CD14-positive monocyte (primary cell): Measurements from ENCODE around the gene SFXN4. TPM values are rescaled to one million over a fixed set of nuclear protein-coding genes. Genes with fewer than 3 reads are reported as not detected.

Experiments
- DNase-seq, 3 donors: peaks; one replicate each; pipeline ENCODE4 v3.0.0-alpha.2; 2011 to 2022
- H2AFZ ChIP-seq: 2 replicates; pipeline ENCODE4 v1.6.0; 2012; ENCODE audit warnings: mild to moderate bottlenecking, low read depth, low read length, inconsistent platforms; ENCODE audit not compliant: insufficient read depth, poor library complexity, severe bottlenecking
- H3K27ac ChIP-seq, 2 donors: 1 replicate in 1 of 2; 2 replicates in 1 of 2; pipeline ENCODE4 v1.5.1; 2012 to 2013; ENCODE audit warnings: low read length in 2 of 2, control low read depth in 1 of 2, inconsistent platforms in 1 of 2, low read depth in 1 of 2, mild to moderate bottlenecking in 1 of 2
- H3K27me3 ChIP-seq, 2 donors: one replicate each; pipeline versions ENCODE4 v1.6.0 to v1.6.1; 2011 to 2013; ENCODE audit warnings: low read length in 2 of 2; ENCODE audit not compliant: control insufficient read depth in 2 of 2, insufficient read depth in 2 of 2
- H3K36me3 ChIP-seq, 2 donors: replicated peaks in 1 of 2; 1 replicate in 1 of 2; 2 replicates in 1 of 2; pipeline versions ENCODE4 v1.5.1 to v1.6.1; 2012 to 2013; ENCODE audit warnings: low read length in 2 of 2, control low read depth in 1 of 2, inconsistent platforms in 1 of 2, mild to moderate bottlenecking in 1 of 2; ENCODE audit not compliant: insufficient read depth in 2 of 2, control insufficient read depth in 1 of 2
- H3K4me1 ChIP-seq, 2 donors: 1 replicate in 1 of 2; 2 replicates in 1 of 2; pipeline versions ENCODE4 v1.5.1 to v1.6.1; 2012 to 2013; ENCODE audit warnings: low read length in 2 of 2, control low read depth in 1 of 2, inconsistent platforms in 1 of 2, mild to moderate bottlenecking in 1 of 2, moderate library complexity in 1 of 2; ENCODE audit not compliant: insufficient read depth in 2 of 2, control insufficient read depth in 1 of 2
- H3K4me2 ChIP-seq: replicated peaks from 2 replicates; pipeline ENCODE3; 2012; ENCODE audit warnings: low read length, moderate library complexity, mild to moderate bottlenecking; ENCODE audit not compliant: poor library complexity, severe bottlenecking; ENCODE audit errors: extremely low read depth
- H3K4me3 ChIP-seq, 3 experiments: fragments of 200-600 bp in 1 of 3; sonication (generic) in 1 of 3; replicated peaks in 1 of 3; 1 replicate in 2 of 3; 2 replicates in 1 of 3; pipeline ENCODE4 v1.5.1; 2011 to 2013; ENCODE audit warnings: low read length in 3 of 3, mild to moderate bottlenecking in 3 of 3, control low read depth in 2 of 3, low read depth in 2 of 3, inconsistent platforms in 1 of 3, moderate library complexity in 1 of 3
- H3K79me2 ChIP-seq: 2 replicates; pipeline ENCODE4 v1.6.0; 2012; ENCODE audit warnings: mild to moderate bottlenecking, control low read depth, inconsistent platforms, low read length, moderate library complexity; ENCODE audit not compliant: insufficient read depth
- H3K9ac ChIP-seq: 2 replicates; pipeline ENCODE4 v1.6.0; 2017; ENCODE audit warnings: low read length, mild to moderate bottlenecking; ENCODE audit not compliant: insufficient read depth, poor library complexity, severe bottlenecking
- H3K9me3 ChIP-seq, 2 donors: replicated peaks in 1 of 2; 1 replicate in 1 of 2; 2 replicates in 1 of 2; pipeline versions ENCODE4 v1.5.1 to v1.6.1; 2012 to 2013; ENCODE audit warnings: low read length in 2 of 2, control low read depth in 1 of 2; ENCODE audit not compliant: control insufficient read depth in 1 of 2, insufficient read depth in 1 of 2
- H4K20me1 ChIP-seq: 2 replicates; pipeline ENCODE4 v1.6.0; 2012; ENCODE audit warnings: mild to moderate bottlenecking, low read length, control low read depth, moderate library complexity; ENCODE audit not compliant: insufficient read depth
- H3K27ac Mint-ChIP-seq, 7 donors: one replicate each; pipeline ENCODE4 v1.8.0; 2020; ENCODE audit warnings: mild to moderate bottlenecking in 7 of 7, mixed read lengths in 7 of 7, moderate library complexity in 6 of 7, inconsistent platforms in 2 of 7
- H3K27me3 Mint-ChIP-seq, 3 donors: one replicate each; pipeline ENCODE4 v1.8.0; 2021 to 2022; ENCODE audit warnings: low read depth in 3 of 3, mild to moderate bottlenecking in 3 of 3, mixed read lengths in 3 of 3, moderate library complexity in 3 of 3, inconsistent platforms in 1 of 3
- H3K36me3 Mint-ChIP-seq, 2 donors: one replicate each; pipeline ENCODE4 v1.8.0; 2020; ENCODE audit warnings: mixed read lengths in 2 of 2, inconsistent platforms in 1 of 2, mild to moderate bottlenecking in 1 of 2
- H3K4me1 Mint-ChIP-seq: one replicate; pipeline ENCODE4 v1.8.0; 2020; ENCODE audit warnings: mild to moderate bottlenecking, mixed read lengths
- H3K4me3 Mint-ChIP-seq, 2 donors: one replicate each; pipeline ENCODE4 v1.8.0; 2020; ENCODE audit warnings: mild to moderate bottlenecking in 2 of 2, mixed read lengths in 2 of 2, moderate library complexity in 1 of 2
- H3K9me3 Mint-ChIP-seq, 7 donors: one replicate each; pipeline ENCODE4 v1.8.0; 2020 to 2022; ENCODE audit warnings: mixed read lengths in 7 of 7, mild to moderate bottlenecking in 6 of 7, moderate library complexity in 6 of 7, inconsistent platforms in 2 of 7
- WGBS: methylation state at CpG from one replicate; pipeline ENCODE4 v1.1.5; 2013; ENCODE audit warnings: missing lambda C conversion rate; ENCODE audit not compliant: insufficient coverage; 5-methylcytosine and 5-hydroxymethylcytosine counted together
- intact Hi-C, 2 donors: fragments of 100-400 bp; cut with micrococcal nuclease; formaldehyde crosslinking; loops; one replicate each; pipeline versions ENCODE4 v1.15.0 to v1.15.1; 2023
- polyA plus RNA-seq, 3 donors: library from polyadenylated mRNA; depleted of rRNA in 1 of 3; unstranded in 2 of 3; stranded (reverse) in 1 of 3; fragments of 300-500 nt in 2 of 3; fragments of >200 nt in 1 of 3; fragmentation: Illumina TruSeq in 2 of 3; gene quantifications; 1 replicate in 2 of 3; 2 replicates in 1 of 3; pipeline ENCODE4 v1.2.3, GENCODE V29; 2012 to 2021
- TF ChIP-seq, protein P1 (sequence below): fragments of 200-600 bp; IDR thresholded peaks from one replicate; pipeline ENCODE4 v1.8.0; 2022; ENCODE audit warnings: antibody characterized with exemption, mild to moderate bottlenecking

Gene SFXN4
- polyA plus RNA-seq, 3 donors = 8.3 to 20.4 (median 18.3) TPM

DNA sequence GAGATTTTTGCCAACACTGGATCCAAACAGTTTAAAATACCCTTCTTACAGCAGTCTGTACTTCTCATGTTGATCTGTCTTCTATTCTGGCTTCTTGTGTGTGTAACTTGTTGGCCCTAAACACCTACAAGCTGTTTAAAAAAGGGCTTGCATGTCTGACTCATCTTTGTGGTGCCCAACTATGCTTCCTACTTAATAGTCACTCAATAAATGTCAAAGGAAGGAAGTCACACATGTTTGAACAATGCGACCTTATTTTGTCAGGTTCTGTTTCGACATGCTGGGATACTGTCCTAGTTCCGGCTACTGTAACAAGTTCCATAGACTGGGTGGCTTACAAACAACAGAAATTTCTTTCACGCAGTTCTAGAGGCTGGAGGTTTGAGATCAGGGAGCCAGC is 32.4 kb upstream of the SFXN4 start:
- Mint-ChIP-seq H3K36me3 (no peaks in the 10 kb centered on the region), H3K9me3 (no peaks in the 10 kb centered on the region), H3K27me3 (peaks cover 3 to 5% (median 3%) of the 10 kb centered on the region in 3 donors), H3K27ac (peak overlapping the region in 4 of 7 donors; percentile 39 to 79 (median 58)), H3K4me1 (peaks cover 21% of the 10 kb centered on the region), H3K4me3 (no peak overlapping the region)
- Histone ChIP-seq H2AFZ (peak overlapping the region; percentile 19), H3K9me3 (no peaks in the 10 kb centered on the region), H3K4me2 (no peak overlapping the region), H3K9ac (no peak overlapping the region), H3K36me3 (no peaks in the 10 kb centered on the region), H4K20me1 (no peaks in the 10 kb centered on the region), H3K4me1 (peaks cover 8 to 12% of the 10 kb centered on the region in 2 donors), H3K27ac (peak overlapping the region in 1 of 2 donors; percentile 10), H3K4me3 (no peak overlapping the region), H3K27me3 (no peaks in the 10 kb centered on the region), H3K79me2 (no peaks in the 10 kb centered on the region)
- DNase-seq = peak in 2 of 3 donors; percentile 29 to 39
- intact Hi-C loops = loop anchor here (5.0 to 10.0 kb wide), 2 partner anchors 247 to 249 kb away; no protein-coding TSS in a partner anchor
- TF ChIP-seq, protein P1, sequence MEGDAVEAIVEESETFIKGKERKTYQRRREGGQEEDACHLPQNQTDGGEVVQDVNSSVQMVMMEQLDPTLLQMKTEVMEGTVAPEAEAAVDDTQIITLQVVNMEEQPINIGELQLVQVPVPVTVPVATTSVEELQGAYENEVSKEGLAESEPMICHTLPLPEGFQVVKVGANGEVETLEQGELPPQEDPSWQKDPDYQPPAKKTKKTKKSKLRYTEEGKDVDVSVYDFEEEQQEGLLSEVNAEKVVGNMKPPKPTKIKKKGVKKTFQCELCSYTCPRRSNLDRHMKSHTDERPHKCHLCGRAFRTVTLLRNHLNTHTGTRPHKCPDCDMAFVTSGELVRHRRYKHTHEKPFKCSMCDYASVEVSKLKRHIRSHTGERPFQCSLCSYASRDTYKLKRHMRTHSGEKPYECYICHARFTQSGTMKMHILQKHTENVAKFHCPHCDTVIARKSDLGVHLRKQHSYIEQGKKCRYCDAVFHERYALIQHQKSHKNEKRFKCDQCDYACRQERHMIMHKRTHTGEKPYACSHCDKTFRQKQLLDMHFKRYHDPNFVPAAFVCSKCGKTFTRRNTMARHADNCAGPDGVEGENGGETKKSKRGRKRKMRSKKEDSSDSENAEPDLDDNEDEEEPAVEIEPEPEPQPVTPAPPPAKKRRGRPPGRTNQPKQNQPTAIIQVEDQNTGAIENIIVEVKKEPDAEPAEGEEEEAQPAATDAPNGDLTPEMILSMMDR = no peak
- WGBS = 47% methylated on average over 3 of the region's 4 CpGs

DNA sequence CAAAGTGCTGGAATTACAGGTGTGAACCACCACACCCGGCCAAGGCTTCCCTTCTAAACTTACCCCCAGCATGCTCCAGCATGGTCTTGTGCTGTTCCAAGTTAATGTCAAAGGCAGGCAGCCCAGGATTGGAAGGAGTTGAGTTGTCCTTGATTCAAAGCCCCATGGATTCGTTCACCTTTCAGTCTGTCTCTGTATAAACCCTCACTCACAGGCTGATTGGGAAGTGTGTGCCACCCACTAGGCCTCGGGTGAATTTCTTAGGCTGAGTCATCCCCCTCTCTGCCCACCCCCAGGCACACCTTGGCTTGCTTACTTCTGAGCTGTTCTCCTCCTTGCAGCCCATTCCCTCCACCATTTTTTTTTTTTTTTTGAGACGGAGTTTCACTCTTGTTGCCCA is 26.4 kb upstream of the SFXN4 start:
- no peaks in the 10 kb centered on the region for H3K79me2 ChIP-seq
- H3K4me1 ChIP-seq = peaks cover 11 to 25% of the 10 kb centered on the region in 2 donors
- Mint-ChIP-seq H3K36me3 (no peaks in the 10 kb centered on the region), H3K9me3 (no peaks in the 10 kb centered on the region), H3K4me3 (no peak overlapping the region), H3K27me3 (peaks cover 0 to 3% (median 1%) of the 10 kb centered on the region in 3 donors), H3K4me1 (peaks cover 25% of the 10 kb centered on the region), H3K27ac (peak overlapping the region in 1 of 7 donors; percentile 54)
- WGBS = 50% methylated on average over 2 of the region's 4 CpGs
- no peak overlapping the region for H3K4me3 ChIP-seq
- no peak for DNase-seq
- no peak overlapping the region for H3K27ac ChIP-seq
- H3K9ac ChIP-seq = no peak overlapping the region
- H3K27me3 ChIP-seq = no peaks in the 10 kb centered on the region
- no peak overlapping the region for H3K4me2 ChIP-seq
- no peak overlapping the region for H2AFZ ChIP-seq
- H3K36me3 ChIP-seq = no peaks in the 10 kb centered on the region
- intact Hi-C loops = loop anchor here in 1 of 2 donors (10.0 kb wide), 1 partner anchor 253 kb away; no protein-coding TSS in a partner anchor
- no peaks in the 10 kb centered on the region for H4K20me1 ChIP-seq
- TF ChIP-seq, protein P1 = no peak
- H3K9me3 ChIP-seq = no peaks in the 10 kb centered on the region
